HG03025 (cell line): ENCODE data around the gene PDSS2.

Experiments used
- ATAC-seq: cut with Tn5 transposase; IDR thresholded peaks from one replicate; pipeline ENCODE4 v1.9.1; 2021; ENCODE audit warnings: mild to moderate bottlenecking, moderate library complexity; ENCODE audit not compliant: unreplicated experiment, low FRiP score

The PDSS2 gene

DNA sequence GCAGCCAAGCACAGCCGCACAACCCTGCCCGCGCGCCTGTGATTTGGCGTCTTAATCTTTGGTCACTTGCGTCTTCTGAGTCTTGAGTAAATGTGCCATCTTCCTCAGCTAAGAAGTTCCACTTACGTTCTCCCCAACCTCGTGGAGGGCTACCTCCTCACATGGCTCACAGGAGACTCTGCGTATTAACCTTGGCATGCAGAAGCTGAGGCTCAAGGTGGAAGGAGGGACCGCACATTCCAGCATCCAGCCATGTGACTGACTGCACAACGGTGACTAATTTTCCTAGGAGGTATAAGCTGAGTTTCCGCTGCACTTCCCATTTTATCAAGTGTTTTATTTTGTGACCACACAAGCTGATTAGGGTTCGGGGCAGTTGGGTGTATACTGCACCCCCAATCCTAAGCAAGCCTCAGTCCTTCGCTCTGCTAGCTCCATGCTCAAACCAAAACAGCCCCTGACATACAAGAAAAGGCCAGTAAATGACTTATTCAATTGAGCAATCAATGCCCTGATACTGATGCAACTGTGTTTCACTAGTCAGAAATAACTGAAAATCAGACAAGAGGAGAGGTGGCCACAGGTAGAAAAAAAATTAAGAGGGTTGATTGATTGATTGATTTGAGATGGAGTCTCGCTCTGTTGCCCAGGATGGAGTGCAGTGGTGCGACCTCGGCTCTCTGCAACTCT lies 351.0 kb downstream of the PDSS2 start:
- no peak for ATAC-seq

DNA sequence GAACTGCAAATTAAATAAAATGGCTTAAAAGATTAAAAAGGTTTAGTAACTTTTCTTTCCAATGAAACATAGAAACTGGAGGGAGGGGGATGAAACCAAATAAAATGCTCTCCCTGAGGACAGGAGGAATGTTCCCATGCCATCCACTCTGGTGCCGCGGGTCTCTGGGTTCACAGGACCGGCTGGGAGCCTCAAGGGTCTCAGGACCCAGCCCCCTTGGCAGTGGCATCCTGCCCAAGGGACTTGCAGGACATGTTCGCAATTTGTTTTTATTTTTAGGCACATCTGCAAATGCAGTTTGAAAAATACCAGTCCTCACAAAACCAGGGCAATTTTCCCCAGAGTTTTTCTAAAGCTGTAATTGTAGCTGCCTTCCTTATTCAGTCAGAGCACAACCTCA lies 351.6 kb downstream of the PDSS2 start:
- no peak for ATAC-seq

DNA sequence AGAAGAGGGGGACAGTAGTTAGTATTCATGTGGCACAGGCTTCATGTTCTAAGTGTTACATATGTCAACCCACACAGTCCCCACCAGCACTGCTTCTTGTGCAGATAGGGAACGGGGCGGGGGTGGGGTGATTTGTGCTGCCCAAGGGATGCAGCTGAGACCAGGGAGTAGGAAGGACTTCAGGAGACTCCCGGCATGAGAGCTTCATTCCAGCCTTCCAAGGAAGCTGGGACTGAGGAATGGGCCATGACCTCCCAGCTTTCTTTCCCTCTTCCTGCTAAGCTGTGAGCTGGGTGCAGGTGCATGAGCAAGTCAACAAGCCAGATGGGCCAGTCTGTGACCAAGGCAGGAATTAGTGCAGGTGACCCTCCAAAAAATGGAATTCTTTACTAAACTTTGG lies 353.2 kb downstream of the PDSS2 start:
- no peak for ATAC-seq

DNA sequence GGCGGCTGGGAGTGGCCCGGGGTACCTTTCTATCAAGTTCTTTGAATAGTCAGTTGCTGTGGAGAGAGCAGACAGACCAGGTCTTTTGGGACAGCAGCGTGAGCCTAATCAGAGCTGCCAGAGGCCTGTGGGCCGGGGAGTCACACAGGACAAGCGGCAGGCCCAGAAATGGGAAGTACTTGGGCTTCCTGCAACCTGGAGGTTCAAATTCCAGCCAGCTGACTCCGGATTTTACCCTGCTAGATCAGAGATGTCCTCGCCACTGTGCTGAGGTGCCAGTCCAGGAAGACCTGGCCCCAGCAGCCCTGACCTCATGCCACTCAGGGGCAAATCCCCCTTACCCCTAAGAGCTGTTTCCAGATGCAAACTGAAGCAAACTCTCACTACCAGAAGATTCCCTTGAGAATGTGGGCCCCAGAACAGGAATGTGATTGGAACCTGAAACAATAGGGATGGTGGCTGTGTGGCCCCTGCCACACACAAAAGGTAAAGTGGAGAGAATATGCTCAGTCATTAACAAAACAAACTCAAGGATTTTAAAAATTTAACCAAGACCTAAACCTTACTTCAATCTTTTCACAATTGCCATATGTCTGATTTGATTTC lies 353.8 kb downstream of the PDSS2 start:
- ATAC-seq, result no peak

DNA sequence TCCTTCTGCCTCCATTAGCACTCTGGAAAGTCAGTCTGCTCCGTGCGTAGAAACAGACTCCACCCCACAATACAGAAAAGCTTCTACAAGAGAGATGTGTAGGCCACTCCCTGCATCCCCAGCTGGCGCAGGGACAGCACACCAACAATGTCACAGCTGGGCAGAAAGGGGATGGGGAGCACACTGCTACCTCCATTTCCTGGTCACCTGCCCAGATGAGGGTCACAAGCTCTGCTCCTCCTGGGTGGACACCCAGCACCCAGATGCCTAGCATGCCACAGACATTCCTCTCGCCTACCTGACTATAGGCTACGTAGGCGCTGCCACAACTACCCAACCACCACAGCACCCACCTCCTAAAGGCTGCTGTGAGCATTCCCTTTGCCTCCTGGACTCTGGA lies 356.3 kb downstream of the PDSS2 start:
- no peak for ATAC-seq
